22Rv1 (cell line): ENCODE measurements around the gene ATRNL1.
"Not testable (repeated sequence)": the region's sequence is repeated elsewhere in the genome, so short reads cannot be mapped to it uniquely, and the experiment has no call there.

Experiments used
- ZFX ChIP-seq: fragments of 450-650 bp; IDR thresholded peaks from 2 replicates; pipeline ENCODE4 v1.6.1; 2017; ENCODE audit warnings: antibody characterized with exemption, borderline replicate concordance
- TF ChIP-seq, protein P1 (sequence below): fragments of 450-650 bp; IDR thresholded peaks from 2 replicates; pipeline ENCODE4 v1.5.1; 2017; ENCODE audit warnings: mild to moderate bottlenecking

- TF ChIP-seq, protein P1, sequence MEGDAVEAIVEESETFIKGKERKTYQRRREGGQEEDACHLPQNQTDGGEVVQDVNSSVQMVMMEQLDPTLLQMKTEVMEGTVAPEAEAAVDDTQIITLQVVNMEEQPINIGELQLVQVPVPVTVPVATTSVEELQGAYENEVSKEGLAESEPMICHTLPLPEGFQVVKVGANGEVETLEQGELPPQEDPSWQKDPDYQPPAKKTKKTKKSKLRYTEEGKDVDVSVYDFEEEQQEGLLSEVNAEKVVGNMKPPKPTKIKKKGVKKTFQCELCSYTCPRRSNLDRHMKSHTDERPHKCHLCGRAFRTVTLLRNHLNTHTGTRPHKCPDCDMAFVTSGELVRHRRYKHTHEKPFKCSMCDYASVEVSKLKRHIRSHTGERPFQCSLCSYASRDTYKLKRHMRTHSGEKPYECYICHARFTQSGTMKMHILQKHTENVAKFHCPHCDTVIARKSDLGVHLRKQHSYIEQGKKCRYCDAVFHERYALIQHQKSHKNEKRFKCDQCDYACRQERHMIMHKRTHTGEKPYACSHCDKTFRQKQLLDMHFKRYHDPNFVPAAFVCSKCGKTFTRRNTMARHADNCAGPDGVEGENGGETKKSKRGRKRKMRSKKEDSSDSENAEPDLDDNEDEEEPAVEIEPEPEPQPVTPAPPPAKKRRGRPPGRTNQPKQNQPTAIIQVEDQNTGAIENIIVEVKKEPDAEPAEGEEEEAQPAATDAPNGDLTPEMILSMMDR: not testable (repeated sequence)
- not testable (repeated sequence) for TF ChIP-seq ZFX
Measured at GRCh38 chr10:115405838-115406237, 312.7 kb downstream of the ATRNL1 start.
